Activated T-cell treated with anti-CD3 and anti-CD28 coated beads for 24 hours (primary cell): Measurements from ENCODE around the gene SLC11A2.

Source experiments
- DNase-seq: peaks from one replicate; pipeline ENCODE4 v3.0.0-alpha.2; 2020; ENCODE audit warnings: low read depth

Gene SLC11A2

DNA sequence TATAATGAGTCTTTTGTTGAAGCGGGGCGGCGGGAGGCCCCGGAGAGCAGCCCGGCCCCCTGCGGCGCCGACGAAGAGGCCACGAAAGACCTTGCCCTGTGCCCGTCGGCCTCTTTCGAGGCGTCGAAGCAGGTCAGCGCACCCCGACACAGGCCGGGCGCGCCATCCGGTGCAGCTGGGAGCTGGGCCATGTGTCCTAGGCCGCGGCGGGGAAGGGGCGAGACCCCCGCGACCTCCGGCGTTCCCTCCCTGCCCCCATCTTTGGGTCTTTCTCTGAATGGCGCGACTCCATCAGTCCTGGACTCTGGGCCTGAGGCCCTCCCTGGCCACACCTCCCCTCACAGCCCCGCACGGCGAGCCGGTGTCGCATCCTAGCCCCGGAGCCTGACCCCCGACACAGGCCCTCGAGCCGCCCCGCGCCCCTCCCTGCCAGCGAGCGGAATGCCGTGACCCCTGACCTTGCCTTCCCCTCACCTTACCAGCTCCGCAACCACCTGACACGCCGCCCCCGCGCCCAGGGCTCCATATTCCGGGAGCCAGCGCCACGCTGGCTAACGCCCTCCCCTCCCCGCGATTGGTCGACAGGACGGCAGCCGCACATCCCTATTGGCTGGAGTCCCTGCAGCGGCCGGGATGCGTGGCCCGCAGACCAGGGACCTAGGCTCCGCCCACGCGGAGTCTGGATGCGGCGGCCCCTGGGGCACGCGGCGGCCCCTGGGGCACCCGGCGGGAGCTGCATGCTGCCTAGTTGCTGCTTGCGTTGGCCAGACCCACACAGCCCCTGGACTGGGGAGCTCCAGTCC is at the start of gene SLC11A2:
TSS of gene SLC11A2 (minus strand) at position 549 of the 803 bp plus-strand sequence. CDS start 15,656 bp downstream, outside the sequence.
- peak; percentile 93 for DNase-seq

DNA sequence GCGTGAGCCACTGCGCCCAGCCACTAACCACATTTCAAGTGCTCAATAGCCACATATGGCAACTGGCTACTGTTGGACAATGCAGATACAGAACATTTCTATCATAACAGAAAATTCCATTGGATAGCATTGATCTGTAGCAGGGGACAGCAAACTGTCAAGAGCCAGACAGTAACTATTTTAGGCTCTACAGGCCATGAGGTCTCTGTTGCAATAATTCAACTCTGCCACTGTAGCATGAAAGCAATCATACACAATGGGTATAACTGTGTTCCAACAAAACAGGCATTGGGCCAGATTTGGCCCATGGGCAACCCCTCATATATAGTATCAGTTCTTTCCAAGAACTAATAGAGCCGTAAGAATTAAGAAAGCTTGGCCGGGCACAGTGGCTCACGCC is 49.2 kb upstream of the SLC11A2 start:
- DNase-seq = no peak

DNA sequence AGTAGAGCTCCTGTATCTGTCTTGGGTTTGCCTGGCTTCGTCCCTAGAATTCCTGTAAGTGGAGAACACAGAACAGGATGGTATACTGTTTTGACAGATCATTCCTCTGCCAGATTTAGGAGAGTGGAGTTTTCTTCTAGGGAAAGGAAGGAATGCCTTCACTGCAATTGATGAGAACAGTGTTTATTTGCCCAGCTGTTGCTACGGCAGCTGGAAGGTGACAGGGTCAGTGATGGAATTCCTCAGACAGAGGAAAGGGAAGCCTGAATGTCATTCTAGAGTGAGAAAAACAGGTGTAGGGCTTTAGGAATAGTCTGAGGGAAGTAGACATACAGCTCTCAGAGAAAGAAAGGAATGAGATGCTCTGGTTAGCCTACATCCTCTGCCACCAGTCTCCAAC is 45.5 kb upstream of the SLC11A2 start:
- no peak for DNase-seq

DNA sequence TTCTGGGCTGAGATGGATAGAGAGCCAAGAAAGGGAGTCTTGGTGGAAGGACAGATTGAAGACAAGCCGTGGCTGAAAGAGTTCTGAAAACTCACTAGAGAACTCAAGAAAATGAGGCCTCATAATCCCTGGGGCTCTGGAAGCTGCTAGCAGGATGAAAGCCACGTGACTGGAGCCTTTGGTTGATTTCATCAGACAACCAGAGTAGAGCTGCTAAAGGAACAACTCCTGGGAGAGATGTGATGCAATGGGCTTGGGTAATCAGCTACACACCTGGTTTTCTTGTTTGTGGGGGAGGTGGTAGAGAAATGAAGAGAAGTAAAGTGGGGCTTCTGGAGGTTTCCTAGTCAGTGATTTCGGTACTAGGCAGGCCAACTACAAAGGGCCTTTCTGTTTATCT is 43.8 kb upstream of the SLC11A2 start:
- no peak for DNase-seq

DNA sequence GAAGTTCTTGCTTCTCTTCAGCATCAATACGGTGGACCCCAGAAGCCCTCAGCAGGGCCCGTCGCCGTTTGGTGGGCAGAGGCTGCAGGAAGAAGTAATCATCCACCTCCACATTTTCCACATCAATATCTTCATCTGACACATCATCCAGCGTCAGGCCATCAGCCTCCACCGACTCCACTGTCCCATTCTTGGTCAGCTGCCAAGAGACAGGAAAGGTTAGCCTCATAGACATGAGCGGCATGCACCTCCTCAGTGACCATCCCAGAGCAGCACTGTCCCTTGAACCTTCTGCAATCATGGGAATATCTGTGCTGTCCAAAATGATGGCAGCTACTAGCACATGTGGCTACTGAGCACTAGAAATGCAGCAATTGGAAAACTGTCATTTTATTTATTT is 41.6 kb upstream of the SLC11A2 start:
- DNase-seq = no peak

DNA sequence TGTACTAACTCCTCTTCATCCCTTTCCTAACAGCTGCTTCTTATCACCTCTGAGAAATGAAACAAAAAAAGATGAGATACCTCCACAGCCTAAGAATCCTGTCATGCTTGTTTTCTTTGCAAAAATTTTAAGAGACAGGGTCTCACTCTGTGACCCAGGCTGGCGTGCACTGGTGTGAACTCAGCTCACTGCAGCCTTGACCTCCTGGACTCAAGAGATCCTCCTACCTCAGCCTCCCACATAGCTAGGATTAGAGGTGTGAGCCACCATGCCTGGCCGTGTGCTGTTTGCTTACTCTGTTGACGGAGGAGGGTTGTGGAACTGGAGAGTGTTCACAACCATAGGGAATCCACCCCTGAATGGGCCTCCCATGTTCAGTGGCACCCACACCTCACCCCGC is 41.0 kb upstream of the SLC11A2 start:
- no peak for DNase-seq

DNA sequence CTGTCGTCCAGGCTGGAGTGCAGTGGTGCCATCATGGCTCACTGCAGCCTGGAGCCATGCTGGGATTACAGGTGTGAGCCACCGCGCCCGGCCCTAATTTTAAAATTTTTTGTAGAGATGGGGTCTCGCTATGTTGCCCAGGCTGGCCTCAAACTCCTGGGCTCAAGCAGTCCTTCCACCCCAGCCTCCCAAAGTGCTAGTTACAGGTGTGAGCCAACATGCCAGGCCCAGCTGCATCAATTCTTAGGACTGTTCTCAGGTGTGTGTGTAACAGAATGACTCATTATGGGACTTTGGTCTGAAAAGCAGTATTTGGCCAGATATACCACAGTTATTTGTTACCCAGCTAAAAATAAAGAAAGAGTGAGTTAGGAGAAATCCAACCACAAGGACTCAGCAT is 39.3 kb upstream of the SLC11A2 start:
- DNase-seq = no peak

DNA sequence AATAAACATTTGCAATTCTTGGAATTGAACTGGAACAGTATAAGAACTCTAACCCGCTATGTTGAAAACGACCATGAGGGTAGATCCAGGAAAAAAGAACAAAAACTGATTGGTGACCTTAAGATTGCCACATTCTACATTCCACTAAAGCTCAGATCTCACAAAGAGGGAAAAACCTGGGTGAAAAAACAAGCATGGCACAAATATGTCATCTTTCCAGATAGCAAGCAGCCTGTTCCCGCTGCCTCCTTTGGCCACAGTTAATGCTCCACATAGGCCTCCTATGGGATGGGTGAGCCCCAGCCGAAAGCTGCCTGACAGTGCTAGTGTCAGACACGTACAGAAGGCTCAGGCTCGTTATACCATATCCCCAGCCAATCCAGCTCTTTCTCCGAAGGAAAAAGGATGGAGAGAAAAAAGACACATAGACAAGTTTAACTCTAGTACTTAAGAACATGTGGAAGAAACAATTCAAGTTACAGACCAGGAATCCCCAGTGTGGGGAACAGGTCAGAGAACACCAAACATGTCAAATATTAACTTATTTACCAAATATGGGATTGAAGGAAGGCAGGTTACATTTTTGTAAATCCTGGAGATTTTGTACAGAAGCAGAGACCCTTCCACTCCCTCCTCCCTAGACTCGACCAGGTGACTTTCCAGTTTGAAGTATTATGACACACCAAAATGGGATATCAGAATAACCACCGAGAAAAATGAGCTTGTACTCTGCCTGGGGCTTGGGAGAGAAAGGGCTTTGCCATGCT is 36.6 kb upstream of the SLC11A2 start:
- DNase-seq = no peak

DNA sequence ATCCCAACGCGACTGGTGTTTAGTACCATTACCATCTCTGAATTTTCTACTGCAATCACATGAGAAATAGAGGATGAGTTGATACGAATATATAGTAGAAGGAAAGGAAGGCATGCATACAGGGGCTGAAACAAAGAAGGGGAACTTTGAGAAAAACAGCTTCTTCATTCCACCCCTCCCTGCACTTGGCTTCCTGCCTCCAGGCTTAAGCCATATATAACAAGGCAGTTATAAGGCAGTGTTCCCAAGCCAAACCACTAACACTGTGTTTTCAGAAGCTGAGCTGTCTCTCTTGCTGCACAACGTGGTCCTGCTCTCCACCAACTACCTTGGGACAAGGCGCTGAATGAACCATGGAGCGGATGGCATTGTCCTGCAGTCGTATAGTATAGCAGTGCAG is 32.9 kb upstream of the SLC11A2 start:
- no peak for DNase-seq

DNA sequence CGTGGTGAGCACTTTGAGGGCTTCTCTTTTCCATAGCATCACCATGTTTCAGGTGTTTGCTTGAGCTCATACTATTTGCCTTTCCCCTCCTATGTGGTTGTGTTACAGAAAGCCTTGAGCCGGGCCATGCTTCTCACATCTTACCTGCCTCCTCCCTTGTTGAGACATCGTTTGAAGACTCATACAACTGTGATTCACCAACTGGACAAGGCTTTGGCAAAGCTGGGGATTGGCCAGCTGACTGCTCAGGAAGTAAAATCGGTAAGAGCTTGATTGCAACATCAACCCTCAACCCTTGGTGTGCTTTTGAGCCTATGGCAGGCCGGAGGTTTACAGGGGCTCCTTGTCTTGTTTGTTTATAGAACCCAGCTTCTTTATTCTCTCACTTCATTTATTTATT is 30.1 kb upstream of the SLC11A2 start:
- DNase-seq = no peak

DNA sequence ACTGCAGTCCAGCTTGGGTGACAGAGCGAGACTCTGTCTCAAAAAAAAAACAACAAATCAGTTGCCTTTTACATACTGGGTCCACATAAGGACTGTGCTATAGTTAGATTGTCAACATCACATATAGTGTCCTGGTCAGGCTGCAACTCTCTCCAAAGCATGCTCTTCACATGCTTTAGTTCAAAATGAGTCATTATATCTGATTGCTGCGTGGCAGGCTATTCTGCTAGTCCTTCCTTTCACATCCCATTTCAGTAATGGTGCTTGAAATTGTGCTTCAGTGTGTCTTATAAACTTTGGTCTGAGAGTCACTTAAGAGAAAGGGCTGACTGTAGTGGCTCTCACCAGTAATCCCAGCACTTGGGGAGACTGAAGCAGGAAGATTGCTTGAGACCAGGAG is 28.9 kb upstream of the SLC11A2 start:
- no peak for DNase-seq

DNA sequence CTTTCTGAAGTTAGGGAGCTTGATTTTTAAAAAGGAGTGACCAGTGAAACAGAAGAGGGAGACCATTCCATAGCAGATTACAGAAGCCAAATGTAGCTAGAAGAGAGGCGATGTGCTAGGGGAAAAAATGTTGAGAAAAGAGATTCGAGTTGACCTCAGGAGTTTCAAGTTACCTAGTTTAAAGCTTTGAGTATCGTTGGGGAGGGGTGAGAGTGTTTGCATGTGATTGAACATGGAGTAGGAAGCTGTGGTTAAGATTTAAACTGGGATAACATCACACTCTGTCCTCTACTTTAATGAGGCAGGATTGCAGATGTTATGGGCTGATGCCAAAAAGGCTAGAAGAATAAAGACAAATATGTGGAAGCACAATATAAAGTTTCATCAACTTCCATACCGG is 25.6 kb upstream of the SLC11A2 start:
- no peak for DNase-seq

DNA sequence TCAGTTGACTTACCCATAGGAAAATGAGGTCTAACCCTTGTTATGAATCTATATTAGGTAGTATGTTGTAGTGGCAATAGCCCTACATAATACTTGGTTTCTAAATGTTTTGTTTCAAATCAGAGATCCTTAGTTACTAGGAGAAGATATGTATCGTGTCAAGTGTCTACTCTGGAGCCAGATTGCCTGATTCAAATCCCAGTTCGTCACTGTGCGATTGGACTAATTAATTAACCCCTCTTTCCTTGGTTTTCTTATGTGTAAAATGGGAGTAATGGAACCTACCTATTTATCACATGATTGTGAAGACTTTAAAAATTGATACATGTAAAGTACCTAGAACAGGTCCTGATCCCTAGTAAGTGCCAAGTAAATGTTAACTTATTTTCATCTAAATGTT is 23.3 kb upstream of the SLC11A2 start:
- DNase-seq = no peak

DNA sequence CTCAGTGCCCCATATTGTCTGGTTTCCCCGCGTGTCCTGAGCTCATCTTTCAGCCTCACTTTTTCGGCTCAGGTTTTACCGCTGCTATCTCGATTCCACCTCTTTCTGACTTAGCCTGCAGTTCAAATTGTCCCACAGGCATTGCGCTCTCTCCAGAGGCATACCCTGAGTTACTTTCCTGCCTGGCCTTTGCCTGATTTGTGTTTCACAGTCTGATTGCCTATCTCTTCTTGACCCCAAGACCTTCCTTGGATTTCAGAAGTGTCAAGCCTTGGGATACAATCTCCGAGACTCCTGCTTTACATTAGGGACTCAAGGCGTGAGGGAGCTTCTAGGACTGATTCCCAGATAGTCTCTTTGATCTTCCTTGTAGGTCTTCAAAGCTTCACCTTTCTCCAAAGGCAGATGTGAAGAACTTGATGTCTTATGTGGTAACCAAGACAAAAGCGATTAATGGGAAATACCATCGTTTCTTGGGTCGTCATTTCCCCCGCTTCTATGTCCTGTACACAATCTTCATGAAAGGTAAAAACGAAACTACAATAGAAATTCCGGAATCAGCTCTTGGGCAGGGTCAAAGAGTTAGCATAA is 22.6 kb upstream of the SLC11A2 start:
- DNase-seq = no peak

DNA sequence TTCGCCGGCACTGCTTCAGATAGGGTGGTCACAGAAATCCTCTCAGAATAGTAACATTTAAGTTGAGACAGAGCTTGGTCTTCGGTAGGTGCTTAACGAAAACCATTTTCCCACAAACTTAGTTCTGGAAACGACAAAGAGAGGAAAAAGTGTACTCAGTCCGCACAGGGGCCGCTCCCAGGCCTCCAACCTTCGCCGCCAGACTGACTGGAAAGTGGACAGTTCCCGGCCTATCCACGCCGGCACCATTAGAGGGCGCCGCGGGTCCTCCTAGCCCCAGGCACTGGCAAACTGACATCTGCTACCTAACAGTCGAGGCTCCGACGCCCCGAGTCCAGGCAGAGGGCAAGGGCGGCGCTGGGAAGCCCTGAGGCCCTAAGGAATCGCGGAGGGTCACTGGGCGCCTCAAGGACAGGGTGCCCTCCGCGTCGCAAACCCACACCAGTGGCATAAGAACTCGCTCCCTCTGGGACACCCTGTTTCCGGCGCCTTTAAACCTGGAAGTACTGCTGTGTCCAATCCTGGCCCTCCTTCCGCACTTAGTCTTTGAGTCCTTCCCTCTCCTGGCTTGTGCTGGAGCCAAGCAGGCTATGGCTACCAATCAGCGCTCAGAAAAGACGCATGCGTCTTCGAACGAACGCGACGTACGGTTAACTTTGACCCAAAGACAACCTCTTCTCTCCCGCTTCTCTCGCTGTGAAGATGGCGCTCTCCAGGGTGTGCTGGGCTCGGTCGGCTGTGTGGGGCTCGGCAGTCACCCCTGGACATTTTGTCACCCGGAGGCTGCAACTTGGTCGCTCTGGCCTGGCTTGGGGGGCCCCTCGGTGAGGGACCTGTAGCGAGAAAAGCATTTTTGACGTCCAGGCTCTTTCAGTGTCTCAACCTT is 21.7 kb upstream of the SLC11A2 start, which contains the start of gene LETMD1:
TSS of gene LETMD1 (plus strand) at position 673 of the 886 bp plus-strand sequence. CDS start at position 703, 30 bp downstream.
- peak; percentile 87 for DNase-seq

DNA sequence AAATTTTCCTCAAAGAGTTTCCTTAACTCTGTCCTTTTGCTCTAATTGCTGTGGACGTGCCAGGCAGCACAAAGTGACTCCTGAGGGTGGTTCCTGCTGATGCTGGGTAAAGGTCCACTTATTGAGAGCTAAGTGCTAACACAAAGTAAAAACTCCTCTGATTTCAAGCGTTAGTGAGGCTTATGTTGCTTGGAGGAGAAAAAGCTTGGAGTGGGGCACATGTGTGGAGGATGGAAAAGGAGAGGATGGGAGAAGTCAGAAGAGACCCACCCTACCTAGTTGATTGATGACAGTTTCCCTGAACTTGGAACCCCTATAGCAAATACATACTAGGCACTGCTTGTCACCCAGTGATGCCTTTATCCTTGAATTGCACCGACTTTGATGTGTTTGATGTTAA is 10.1 kb upstream of the SLC11A2 start:
- DNase-seq = no peak

DNA sequence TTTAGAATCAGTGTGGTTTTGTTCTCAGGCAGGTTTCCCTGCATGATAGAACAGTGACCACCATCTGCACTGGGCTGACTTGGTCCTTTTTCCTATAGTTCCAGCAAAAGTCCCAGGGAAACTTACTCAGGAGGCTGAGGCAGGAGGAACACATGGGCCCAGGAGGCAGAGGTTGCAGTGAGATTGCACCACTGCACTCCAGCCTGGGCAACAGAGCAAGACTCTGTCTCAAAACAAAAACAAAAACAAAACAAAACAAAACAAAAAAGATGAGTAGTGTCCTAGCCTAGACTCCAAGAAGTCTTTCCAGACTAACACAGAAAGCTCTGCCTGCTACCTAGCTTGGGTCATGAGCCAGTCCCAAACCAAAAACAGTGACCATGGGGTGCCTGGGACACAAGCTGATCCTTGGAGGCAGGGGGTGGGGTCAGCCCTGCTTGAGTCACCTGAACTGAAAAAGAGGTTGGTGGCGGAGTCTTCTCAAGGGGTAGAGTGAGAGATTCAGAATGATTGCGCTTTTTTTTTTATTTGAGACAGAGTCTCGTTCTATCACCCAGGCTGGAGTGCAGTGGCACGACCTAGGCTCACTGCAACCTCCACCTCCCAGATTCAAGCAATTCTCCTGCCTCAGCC is 7.4 kb upstream of the SLC11A2 start:
- DNase-seq = no peak

DNA sequence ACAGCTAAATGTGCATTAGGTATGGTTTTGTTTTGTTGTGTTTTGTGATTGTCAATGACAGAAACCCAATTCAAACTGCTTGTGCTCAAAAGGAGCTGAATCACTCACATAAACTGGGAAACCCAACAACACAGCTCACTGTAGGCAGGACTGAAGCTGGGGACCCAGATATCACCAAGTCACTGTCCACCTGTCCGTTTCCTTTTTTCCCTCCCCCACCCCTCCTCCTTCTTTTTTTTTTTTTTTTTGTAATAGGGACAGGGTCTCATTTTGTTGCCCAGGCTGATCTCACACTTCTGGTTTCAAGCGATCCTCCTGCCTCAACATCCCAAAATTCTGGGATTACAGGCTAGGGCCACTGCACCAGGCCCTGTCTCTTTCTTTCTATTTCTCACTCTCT is 6.9 kb upstream of the SLC11A2 start:
- DNase-seq = no peak

DNA sequence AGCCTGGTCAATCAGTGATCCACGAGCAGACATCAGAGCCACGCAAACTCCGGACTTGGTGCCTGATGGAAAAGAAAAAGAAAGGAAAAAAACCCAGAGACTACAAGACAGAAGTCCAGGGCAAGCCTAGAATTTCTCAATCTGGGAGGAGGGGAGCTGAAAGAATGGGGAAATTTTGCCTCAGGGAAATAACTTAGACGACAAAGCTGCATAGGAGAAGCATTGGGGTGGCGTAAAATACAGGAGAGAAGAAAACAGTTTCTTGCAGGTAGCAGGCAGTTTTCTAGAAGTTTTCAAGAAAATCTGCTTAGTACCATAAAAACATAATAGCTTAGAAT is 2.6 kb upstream of the SLC11A2 start:
- DNase-seq = no peak

DNA sequence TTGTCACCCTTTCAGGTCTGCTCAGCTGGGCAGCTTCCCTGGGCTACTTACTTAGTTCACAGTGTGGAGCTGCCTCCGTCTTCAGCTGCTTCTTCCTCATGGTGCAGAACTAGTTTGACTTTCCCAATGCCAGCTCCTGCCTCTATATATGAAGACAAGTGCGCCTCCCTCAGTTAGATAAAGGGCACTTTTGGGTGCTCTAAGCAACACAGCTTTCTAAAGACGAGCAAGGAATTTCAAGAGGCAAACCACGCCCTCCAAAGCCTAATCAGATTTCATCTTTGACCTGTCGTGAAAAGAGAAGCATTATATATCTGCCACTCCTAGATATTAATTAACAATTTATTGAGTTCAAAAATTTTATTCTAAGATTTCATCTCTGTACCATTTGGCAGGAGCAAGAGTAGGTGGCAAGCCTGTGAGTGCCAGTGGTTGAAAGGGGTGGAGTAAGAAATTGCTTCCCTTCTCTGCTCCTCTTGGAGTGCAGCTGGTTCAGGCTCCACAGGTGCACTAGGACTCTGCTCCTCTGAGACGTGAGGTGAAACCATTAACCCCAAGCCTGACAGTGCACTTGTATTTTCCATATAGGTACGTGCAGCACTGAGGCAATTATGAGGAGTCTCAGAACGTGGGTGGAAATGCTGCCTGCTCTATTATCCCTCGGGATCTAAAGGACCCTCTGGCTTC is 2.1 kb upstream of the SLC11A2 start:
- DNase-seq = peak; percentile 10

DNA sequence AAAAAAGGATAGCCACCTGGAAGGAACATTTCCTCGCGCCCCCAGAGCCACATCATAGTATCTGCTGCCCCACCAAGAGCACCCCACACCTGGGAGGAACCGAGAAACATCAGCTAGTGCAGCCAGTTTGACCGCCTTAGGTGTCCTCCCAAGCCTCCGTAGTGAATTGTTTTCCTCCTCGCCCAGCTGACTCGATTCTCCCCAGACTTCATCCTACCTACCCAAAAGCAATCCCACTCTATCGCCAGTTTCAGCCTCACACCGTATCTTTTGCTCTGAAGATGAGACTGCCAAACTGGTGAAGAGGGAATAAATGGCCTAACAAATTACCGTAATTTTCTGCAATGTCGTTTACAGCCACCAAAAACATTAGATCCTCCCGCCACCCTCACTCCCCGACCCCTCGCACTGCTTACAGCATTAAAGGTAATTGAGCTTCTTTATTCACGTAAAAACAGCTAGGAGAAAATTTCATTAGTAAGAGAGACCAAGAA is 1.2 kb upstream of the SLC11A2 start:
- DNase-seq = no peak
